WERI-Rb-1 (cell line): ENCODE data around the gene HOXB2.

Experiments used
- DNase-seq: peaks from one replicate; pipeline ENCODE4 v3.0.0-alpha.2; 2020
- H3K27ac ChIP-seq: fragments of 250-450 bp; sonication (Bioruptor Pico); 2 replicates; pipeline ENCODE4 v1.5.1; 2020; ENCODE audit warnings: mild to moderate bottlenecking, moderate library complexity
- H3K27me3 ChIP-seq: fragments of 250-450 bp; sonication (Bioruptor Pico); 2 replicates; pipeline ENCODE4 v1.5.1; 2021; ENCODE audit warnings: mild to moderate bottlenecking, low read depth, moderate library complexity; ENCODE audit not compliant: insufficient read depth, severe bottlenecking
- H3K36me3 ChIP-seq: fragments of 250-450 bp; sonication (Bioruptor Pico); 2 replicates; pipeline ENCODE4 v1.5.1; 2020; ENCODE audit warnings: mild to moderate bottlenecking, moderate library complexity
- H3K4me3 ChIP-seq: 2 replicates; pipeline ENCODE4 v1.5.1; 2011; ENCODE audit warnings: low read depth, mild to moderate bottlenecking, control low read depth, low read length
- H3K9me3 ChIP-seq: fragments of 250-450 bp; sonication (Bioruptor Pico); 2 replicates; pipeline ENCODE4 v1.5.1; 2021; ENCODE audit warnings: mild to moderate bottlenecking, moderate library complexity; ENCODE audit not compliant: severe bottlenecking
- CTCF ChIP-seq: IDR thresholded peaks from 2 replicates; pipeline ENCODE4 v1.5.1; 2011; ENCODE audit warnings: low read depth, mild to moderate bottlenecking, control low read depth, inconsistent platforms, low read length

The HOXB2 gene

GRCh38 chr17:48546137-48546923 is 1.4 kb upstream of the HOXB2 start:
- no peak for DNase-seq
- H3K27me3 ChIP-seq, result peaks cover 92% of the 10 kb centered on the region

DNA sequence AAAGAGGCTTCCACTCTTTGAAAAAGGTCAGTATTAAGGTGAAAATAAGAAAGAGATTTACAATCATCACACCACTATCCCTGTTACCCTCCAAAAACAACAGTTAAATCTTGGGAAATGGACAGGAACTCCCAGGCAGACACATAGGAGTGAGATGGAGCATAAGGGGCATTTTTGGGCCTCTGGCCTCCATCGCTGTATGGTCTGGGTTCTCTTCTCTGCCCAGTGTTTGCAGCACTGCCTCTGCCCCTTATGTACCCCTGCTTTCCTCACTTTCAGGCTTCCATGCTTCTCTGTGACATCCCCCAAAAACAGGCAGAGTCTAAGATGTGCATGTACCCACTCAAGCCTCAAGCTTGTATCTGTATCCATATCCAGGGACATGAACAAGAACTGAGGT is 630 bp upstream of the HOXB2 start:
- H3K9me3 ChIP-seq, result peaks cover 13% of the 10 kb centered on the region
- H3K4me3 ChIP-seq, result no peak overlapping the region
- TF ChIP-seq CTCF, result no peak
- no peaks in the 10 kb centered on the region; the same call in 1 of the 2 replicates for H3K36me3 ChIP-seq
- DNase-seq, result no peak
- peaks cover 97% of the 10 kb centered on the region for H3K27me3 ChIP-seq
- H3K27ac ChIP-seq, result no peak overlapping the region

More at GRCh38 chr17:48546137-48546923, 1.4 kb upstream of the HOXB2 start:
- no peak overlapping the region for H3K27ac ChIP-seq
- H3K36me3 ChIP-seq, result no peaks in the 10 kb centered on the region; the same call in 1 of the 2 replicates
- peaks cover 14% of the 10 kb centered on the region for H3K9me3 ChIP-seq
- no peak for TF ChIP-seq CTCF
- no peak overlapping the region for H3K4me3 ChIP-seq

DNA sequence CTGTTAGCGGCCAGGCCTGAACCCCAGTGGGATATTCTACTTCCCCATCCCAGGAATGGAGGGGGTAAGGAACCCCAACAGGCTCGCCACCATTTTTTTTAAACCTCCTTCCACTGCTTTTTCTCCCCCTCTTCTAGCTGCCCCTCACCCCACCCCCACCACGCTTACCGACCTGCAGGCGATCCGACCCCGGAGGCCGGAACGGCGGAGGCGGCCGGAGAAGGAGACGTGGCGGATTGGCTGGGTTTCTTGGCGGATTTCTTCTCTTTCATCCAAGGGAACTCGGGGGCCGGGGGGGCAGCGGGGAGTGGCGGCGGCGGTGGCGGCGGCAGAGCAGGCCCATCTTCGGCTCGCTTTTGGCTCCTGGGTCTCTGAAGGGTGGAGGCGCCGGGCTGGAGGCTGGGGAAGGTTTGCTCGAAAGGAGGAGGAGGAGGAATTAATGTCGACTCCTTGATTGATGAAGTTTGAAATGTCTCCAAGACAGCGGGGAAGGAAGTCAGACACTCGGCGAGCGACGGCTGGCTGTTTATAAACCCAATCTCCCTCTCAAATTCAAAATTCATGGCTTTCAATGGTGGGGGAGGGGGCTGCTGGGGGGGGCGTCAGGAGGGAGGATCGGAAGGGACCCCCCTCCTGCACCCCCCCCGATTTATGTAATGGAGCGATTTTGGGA is 424 bp downstream of the HOXB2 start:
- TF ChIP-seq CTCF, result no peak
- Histone ChIP-seq H3K4me3 (no peak overlapping the region), H3K9me3 (peaks cover 8% of the 10 kb centered on the region), H3K27me3 (peaks cover 95% of the 10 kb centered on the region), H3K36me3 (no peaks in the 10 kb centered on the region; the same call in 1 of the 2 replicates), H3K27ac (no peak overlapping the region)
- DNase-seq, result no peak

DNA sequence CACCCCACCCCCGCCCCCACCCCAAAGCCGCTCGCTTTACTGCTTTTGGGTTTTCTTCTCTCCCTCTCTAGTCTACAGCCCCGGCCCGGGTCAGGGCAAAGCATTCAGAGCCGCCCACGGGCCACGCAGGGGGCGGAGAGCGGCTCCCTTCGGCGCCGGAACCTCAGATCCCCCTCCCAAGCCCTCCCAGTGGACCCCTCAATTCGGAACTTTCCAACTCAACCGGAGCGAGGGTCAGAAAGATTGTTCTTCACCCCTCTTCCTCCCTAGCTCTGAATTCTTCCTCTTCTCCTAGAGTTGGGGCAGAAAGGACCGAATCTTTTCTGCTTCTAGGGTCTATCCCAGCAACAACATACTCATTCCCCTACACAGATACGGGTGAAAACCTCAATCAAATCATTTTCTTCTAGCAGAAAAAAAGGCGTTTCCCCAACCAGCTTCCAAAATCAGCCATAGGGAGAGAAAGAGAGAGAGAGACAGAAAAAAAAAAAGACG is 1.0 kb downstream of the HOXB2 start:
- Histone ChIP-seq H3K36me3 (no peaks in the 10 kb centered on the region; the same call in 1 of the 2 replicates), H3K27me3 (peaks cover 95% of the 10 kb centered on the region), H3K4me3 (no peak overlapping the region), H3K9me3 (peaks cover 8% of the 10 kb centered on the region), H3K27ac (no peak overlapping the region)
- no peak for DNase-seq
- no peak for TF ChIP-seq CTCF

GRCh38 chr17:48543107-48543853 is 1.6 kb downstream of the HOXB2 start:
- Histone ChIP-seq H3K27ac (no peak overlapping the region), H3K9me3 (peaks cover 8% of the 10 kb centered on the region), H3K4me3 (peak overlapping the region; percentile 33), H3K27me3 (peaks cover 93% of the 10 kb centered on the region), H3K36me3 (no peaks in the 10 kb centered on the region; the same call in 1 of the 2 replicates)
- peak; percentile 18 for TF ChIP-seq CTCF
- DNase-seq, result peak; percentile 47
